Measurements from ENCODE around the gene HOXC12. TPM values are rescaled to one million over a fixed set of nuclear protein-coding genes. Genes with fewer than 3 reads are reported as not detected.

HOXC12 gene
- not detected for polyA plus RNA-seq (2013, experiment 1 of 2)
- polyA plus RNA-seq (2013, experiment 2 of 2): not detected

DNA sequence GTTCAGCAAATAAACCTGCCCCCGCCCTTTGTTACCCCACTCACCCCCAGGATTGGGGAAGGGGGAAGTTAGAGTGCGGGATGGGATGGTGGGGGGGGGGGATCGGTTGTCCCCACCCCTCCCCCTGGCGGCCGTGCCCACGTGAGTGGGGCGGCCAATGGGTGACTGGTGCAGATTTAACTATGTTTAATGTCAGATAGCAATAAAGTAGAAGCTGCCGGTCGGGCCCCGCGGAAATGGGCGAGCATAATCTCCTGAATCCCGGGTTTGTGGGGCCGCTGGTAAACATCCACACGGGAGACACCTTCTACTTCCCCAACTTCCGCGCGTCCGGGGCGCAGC is at the start of gene HOXC12:
Gene HOXC12, plus strand, starts transcription at position 210 of the 342 bp plus-strand sequence. Its CDS starts 27 bp downstream, at position 237.
- Histone ChIP-seq H3K27me3 (ENCODE audit: insufficient read depth, low read length) (peaks cover 100% of the 10 kb centered on the region), H3K4me1 (ENCODE audit: insufficient read depth, low read length) (no peaks in the 10 kb centered on the region), H3K9ac (ENCODE audit: low read depth, low read length) (no peak within 1 kb of the TSS), H3K27ac (ENCODE audit: low read depth, low read length) (no peak within 1 kb of the TSS), H3K4me3 (ENCODE audit: low read length) (no peak within 1 kb of the TSS), H3K9me3 (ENCODE audit: insufficient read depth, low read depth, low read length) (no peaks in the 10 kb centered on the region; the same call in 1 of the 2 replicates), H3K36me3 (ENCODE audit: insufficient read depth, low read length) (no peaks in the 10 kb centered on the region)
- WGBS: 20% methylated on average over 16 of the region's 20 CpGs

GRCh38 chr12:53907103-53907502 is 47.6 kb upstream of the HOXC12 start:
- Histone ChIP-seq H3K9ac (ENCODE audit: low read depth, low read length) (no peak overlapping the region), H3K9me3 (ENCODE audit: insufficient read depth, low read depth, low read length) (no peaks in the 10 kb centered on the region), H3K36me3 (ENCODE audit: insufficient read depth, low read length) (no peaks in the 10 kb centered on the region), H3K4me3 (ENCODE audit: low read length) (no peak overlapping the region), H3K27me3 (ENCODE audit: insufficient read depth, low read length) (peaks cover 76% of the 10 kb centered on the region), H3K4me1 (ENCODE audit: insufficient read depth, low read length) (no peaks in the 10 kb centered on the region), H3K27ac (ENCODE audit: low read depth, low read length) (no peak overlapping the region)
- 62% methylated on average over 3 of the region's 3 CpGs for WGBS

GRCh38 chr12:53916788-53917655 is 37.7 kb upstream of the HOXC12 start:
- H3K4me3 ChIP-seq (ENCODE audit: low read length): no peak overlapping the region
- H3K27ac ChIP-seq (ENCODE audit: low read depth, low read length): no peak overlapping the region
- H3K9me3 ChIP-seq (ENCODE audit: insufficient read depth, low read depth, low read length): no peaks in the 10 kb centered on the region
- H3K4me1 ChIP-seq (ENCODE audit: insufficient read depth, low read length): no peaks in the 10 kb centered on the region
- peaks cover 93% of the 10 kb centered on the region for H3K27me3 ChIP-seq (ENCODE audit: insufficient read depth, low read length)
- no peaks in the 10 kb centered on the region for H3K36me3 ChIP-seq (ENCODE audit: insufficient read depth, low read length)
- H3K9ac ChIP-seq (ENCODE audit: low read depth, low read length): no peak overlapping the region
- WGBS: 66% methylated on average over 3 of the region's 5 CpGs

DNA sequence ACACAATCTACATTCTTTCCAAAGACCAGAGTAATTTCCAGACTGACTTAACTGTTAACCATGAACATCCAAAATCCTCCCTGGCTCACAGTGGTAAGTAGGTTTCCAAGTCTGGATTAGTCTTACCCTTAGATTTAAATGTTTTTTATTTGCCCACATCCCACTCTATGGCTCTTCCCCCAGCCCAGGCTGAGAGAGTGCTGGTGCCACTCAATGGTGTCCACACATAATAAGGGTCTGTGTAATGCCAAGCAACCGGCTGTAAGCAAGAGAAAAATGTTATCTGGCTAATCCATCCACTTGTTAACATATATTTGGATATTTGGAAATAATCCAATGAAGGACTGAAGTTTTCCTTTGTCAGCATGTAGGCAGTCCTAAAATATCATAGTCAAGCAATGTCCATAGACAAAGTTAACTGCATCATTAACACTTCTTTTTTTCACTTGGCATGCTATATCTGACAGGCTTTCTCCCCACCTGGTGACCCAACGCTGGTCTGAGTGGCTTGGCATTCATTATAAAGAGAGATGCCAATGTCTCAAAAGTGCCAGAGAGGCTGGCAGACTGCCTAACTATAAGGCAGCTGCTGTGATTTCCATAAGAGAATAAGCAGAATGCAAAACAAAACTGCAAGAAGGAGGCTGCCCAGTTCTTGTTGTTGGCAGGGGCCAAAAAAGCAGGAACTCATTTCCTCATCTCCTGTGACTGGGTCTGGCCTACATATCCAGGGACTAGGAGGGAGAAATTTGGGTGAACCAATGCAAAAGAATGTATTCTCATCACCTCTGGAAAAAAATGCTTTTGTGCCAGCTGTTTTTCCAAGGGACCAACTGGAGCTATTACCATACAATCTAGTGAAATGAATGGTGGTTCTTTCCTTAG is 29.9 kb upstream of the HOXC12 start:
- no peaks in the 10 kb centered on the region for H3K36me3 ChIP-seq (ENCODE audit: insufficient read depth, low read length)
- H3K4me1 ChIP-seq (ENCODE audit: insufficient read depth, low read length): no peaks in the 10 kb centered on the region; the same call in 1 of the 2 replicates
- peaks cover 100% of the 10 kb centered on the region for H3K27me3 ChIP-seq (ENCODE audit: insufficient read depth, low read length)
- no peaks in the 10 kb centered on the region for H3K9me3 ChIP-seq (ENCODE audit: insufficient read depth, low read depth, low read length)
- WGBS: 61% methylated on average over 2 of the region's 2 CpGs
- no peak overlapping the region for H3K4me3 ChIP-seq (ENCODE audit: low read length)
- H3K9ac ChIP-seq (ENCODE audit: low read depth, low read length): no peak overlapping the region
- H3K27ac ChIP-seq (ENCODE audit: low read depth, low read length): no peak overlapping the region

GRCh38 chr12:53927220-53928029 is 27.3 kb upstream of the HOXC12 start:
- H3K9me3 ChIP-seq (ENCODE audit: insufficient read depth, low read depth, low read length): no peaks in the 10 kb centered on the region
- no peak overlapping the region for H3K27ac ChIP-seq (ENCODE audit: low read depth, low read length)
- peaks cover 100% of the 10 kb centered on the region for H3K27me3 ChIP-seq (ENCODE audit: insufficient read depth, low read length)
- 42% methylated on average over 43 of the region's 45 CpGs for WGBS
- no peak overlapping the region for H3K4me3 ChIP-seq (ENCODE audit: low read length)
- H3K36me3 ChIP-seq (ENCODE audit: insufficient read depth, low read length): no peaks in the 10 kb centered on the region
- H3K9ac ChIP-seq (ENCODE audit: low read depth, low read length): no peak overlapping the region
- no peaks in the 10 kb centered on the region; the same call in 1 of the 2 replicates for H3K4me1 ChIP-seq (ENCODE audit: insufficient read depth, low read length)

DNA sequence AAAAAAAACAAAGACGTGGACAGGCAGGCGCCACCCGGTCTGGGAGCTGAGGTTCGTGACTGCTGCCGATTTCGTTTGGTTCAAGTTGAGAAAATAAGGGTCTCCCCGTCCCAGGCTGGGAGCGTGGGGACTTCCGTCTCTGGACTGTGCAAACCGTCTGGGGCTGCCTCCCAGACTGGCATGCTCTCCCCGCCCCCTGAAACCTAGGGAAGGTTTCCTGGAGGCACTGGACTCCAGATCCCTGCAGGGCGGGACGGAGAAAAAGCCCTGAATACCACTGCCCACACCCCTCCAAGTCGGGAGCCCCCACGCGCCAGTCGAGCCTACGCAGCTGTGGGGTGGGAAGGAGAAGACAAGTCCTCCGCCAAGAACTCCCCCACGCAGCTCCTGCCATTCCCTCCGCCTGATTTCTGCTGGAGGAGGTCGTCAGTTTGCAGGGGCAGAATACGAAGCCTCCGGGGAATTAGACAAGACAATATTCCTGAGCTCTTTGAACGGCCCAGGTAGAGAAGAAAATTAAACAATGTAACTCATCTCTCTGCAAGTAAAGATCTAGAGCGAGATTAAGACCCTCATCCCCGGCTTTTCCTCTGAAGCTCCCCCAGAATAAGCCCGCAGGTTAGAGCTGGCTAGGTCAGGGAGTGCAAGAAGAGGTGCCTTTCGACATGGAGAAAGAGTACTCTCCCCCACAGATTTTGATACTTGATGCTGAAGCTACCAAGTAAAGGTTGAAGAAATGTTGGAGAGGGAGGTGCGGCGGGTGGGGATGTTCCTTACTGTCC is 26.5 kb upstream of the HOXC12 start:
- Histone ChIP-seq H3K9me3 (ENCODE audit: insufficient read depth, low read depth, low read length) (no peaks in the 10 kb centered on the region), H3K27ac (ENCODE audit: low read depth, low read length) (no peak overlapping the region), H3K9ac (ENCODE audit: low read depth, low read length) (no peak overlapping the region), H3K4me3 (ENCODE audit: low read length) (no peak overlapping the region), H3K36me3 (ENCODE audit: insufficient read depth, low read length) (no peaks in the 10 kb centered on the region), H3K4me1 (ENCODE audit: insufficient read depth, low read length) (no peaks in the 10 kb centered on the region; the same call in 1 of the 2 replicates), H3K27me3 (ENCODE audit: insufficient read depth, low read length) (peaks cover 100% of the 10 kb centered on the region)
- 53% methylated on average over 31 of the region's 31 CpGs for WGBS

GRCh38 chr12:53929527-53929926 is 25.2 kb upstream of the HOXC12 start:
- Histone ChIP-seq H3K27ac (ENCODE audit: low read depth, low read length) (no peak overlapping the region), H3K36me3 (ENCODE audit: insufficient read depth, low read length) (no peaks in the 10 kb centered on the region), H3K9me3 (ENCODE audit: insufficient read depth, low read depth, low read length) (no peaks in the 10 kb centered on the region), H3K4me3 (ENCODE audit: low read length) (no peak overlapping the region), H3K4me1 (ENCODE audit: insufficient read depth, low read length) (no peaks in the 10 kb centered on the region; the same call in 1 of the 2 replicates), H3K9ac (ENCODE audit: low read depth, low read length) (no peak overlapping the region), H3K27me3 (ENCODE audit: insufficient read depth, low read length) (peaks cover 100% of the 10 kb centered on the region)
- 49% methylated on average over 3 of the region's 4 CpGs for WGBS

DNA sequence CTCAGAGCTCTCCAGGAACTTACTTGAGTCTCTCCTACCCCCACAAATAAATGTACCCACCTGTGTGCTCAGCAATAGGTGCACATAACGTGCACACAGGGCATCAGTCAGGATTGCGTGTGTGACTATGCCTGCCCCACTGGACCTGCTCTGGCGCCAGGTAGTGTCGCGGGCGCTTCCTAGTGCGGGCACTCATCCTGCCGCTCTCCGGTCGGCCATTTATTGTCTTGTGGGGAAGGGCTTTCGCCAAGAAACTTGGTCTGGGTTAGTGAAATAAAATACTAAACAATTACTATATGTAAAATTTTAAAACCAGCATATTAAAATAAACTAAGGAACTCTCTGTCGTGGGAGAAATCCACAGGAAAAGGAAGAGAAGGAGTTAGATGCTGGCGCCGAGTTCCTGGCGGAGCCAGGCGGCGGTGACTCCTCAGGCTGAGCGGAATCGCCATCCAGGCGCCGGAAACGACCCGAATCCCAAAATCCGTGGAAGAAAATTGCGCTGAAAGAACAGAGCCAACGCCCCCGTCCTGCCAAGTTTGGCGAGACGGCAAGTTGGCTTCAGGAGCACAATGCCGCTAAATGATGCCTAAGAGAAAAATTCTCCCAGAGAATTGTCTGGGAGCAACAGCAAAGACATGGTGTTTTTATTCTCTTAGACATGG is 24.0 kb upstream of the HOXC12 start:
- no peaks in the 10 kb centered on the region for H3K9me3 ChIP-seq (ENCODE audit: insufficient read depth, low read depth, low read length)
- no peak overlapping the region for H3K9ac ChIP-seq (ENCODE audit: low read depth, low read length)
- no peaks in the 10 kb centered on the region; the same call in 1 of the 2 replicates for H3K4me1 ChIP-seq (ENCODE audit: insufficient read depth, low read length)
- WGBS: 53% methylated on average over 29 of the region's 30 CpGs
- peaks cover 100% of the 10 kb centered on the region for H3K27me3 ChIP-seq (ENCODE audit: insufficient read depth, low read length)
- H3K27ac ChIP-seq (ENCODE audit: low read depth, low read length): no peak overlapping the region
- H3K4me3 ChIP-seq (ENCODE audit: low read length): no peak overlapping the region
- no peaks in the 10 kb centered on the region for H3K36me3 ChIP-seq (ENCODE audit: insufficient read depth, low read length)

GRCh38 chr12:53931844-53932581 is 22.7 kb upstream of the HOXC12 start:
- H3K9me3 ChIP-seq (ENCODE audit: insufficient read depth, low read depth, low read length): no peaks in the 10 kb centered on the region
- H3K9ac ChIP-seq (ENCODE audit: low read depth, low read length): no peak overlapping the region
- H3K4me1 ChIP-seq (ENCODE audit: insufficient read depth, low read length): no peaks in the 10 kb centered on the region; the same call in 1 of the 2 replicates
- peaks cover 100% of the 10 kb centered on the region for H3K27me3 ChIP-seq (ENCODE audit: insufficient read depth, low read length)
- H3K4me3 ChIP-seq (ENCODE audit: low read length): no peak overlapping the region
- no peak overlapping the region for H3K27ac ChIP-seq (ENCODE audit: low read depth, low read length)
- 65% methylated on average over 2 of the region's 4 CpGs for WGBS
- no peaks in the 10 kb centered on the region for H3K36me3 ChIP-seq (ENCODE audit: insufficient read depth, low read length)
